Loucy (cell line): Measurements from ENCODE around the gene CXXC4.

ENCODE experiments used
- EZH2phosphoT487 ChIP-seq: fragments of 200-600 bp; IDR thresholded peaks from 2 replicates; pipeline ENCODE4 v1.6.1; 2018; ENCODE audit warnings: antibody characterized with exemption, mild to moderate bottlenecking, moderate library complexity, borderline replicate concordance
- TF ChIP-seq, protein P1 (sequence below): fragments of 200-600 bp; sonication (generic); conservative IDR thresholded peaks from 2 replicates; pipeline ENCODE4 v1.5.1; 2014; ENCODE audit warnings: mild to moderate bottlenecking, antibody characterized with exemption, low read length

DNA sequence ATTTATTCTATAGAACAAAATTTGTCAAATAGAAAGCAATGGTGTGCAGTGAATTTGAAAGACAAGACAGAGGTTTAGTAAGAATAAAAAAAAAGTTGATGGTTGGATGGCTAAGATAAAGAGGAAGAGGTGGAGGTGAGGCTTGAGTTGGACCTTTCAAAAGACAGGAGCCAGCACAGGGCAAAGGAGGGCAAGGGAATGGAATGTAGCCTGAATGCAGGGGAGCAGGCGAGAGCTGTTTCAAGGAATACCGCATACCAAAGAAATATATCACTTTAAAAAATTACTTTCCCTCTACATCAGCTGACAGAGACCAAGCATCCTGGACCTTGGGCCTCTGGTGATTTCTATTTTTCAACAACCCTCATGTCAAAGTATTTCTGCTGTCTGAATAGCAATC, 38.0 kb upstream of the CXXC4 start:
- TF ChIP-seq, protein P1, sequence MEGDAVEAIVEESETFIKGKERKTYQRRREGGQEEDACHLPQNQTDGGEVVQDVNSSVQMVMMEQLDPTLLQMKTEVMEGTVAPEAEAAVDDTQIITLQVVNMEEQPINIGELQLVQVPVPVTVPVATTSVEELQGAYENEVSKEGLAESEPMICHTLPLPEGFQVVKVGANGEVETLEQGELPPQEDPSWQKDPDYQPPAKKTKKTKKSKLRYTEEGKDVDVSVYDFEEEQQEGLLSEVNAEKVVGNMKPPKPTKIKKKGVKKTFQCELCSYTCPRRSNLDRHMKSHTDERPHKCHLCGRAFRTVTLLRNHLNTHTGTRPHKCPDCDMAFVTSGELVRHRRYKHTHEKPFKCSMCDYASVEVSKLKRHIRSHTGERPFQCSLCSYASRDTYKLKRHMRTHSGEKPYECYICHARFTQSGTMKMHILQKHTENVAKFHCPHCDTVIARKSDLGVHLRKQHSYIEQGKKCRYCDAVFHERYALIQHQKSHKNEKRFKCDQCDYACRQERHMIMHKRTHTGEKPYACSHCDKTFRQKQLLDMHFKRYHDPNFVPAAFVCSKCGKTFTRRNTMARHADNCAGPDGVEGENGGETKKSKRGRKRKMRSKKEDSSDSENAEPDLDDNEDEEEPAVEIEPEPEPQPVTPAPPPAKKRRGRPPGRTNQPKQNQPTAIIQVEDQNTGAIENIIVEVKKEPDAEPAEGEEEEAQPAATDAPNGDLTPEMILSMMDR = no peak
- TF ChIP-seq EZH2phosphoT487 = no peak
